CD4-positive, alpha-beta T cell treated with Interleukin-6 for 4 hours (primary cell): ENCODE measurements around the gene STUB1.

Experiments
- DNase-seq: peaks from one replicate; pipeline ENCODE4 v3.0.0-alpha.2; 2020; ENCODE audit warnings: mixed read lengths

STUB1 gene

DNA sequence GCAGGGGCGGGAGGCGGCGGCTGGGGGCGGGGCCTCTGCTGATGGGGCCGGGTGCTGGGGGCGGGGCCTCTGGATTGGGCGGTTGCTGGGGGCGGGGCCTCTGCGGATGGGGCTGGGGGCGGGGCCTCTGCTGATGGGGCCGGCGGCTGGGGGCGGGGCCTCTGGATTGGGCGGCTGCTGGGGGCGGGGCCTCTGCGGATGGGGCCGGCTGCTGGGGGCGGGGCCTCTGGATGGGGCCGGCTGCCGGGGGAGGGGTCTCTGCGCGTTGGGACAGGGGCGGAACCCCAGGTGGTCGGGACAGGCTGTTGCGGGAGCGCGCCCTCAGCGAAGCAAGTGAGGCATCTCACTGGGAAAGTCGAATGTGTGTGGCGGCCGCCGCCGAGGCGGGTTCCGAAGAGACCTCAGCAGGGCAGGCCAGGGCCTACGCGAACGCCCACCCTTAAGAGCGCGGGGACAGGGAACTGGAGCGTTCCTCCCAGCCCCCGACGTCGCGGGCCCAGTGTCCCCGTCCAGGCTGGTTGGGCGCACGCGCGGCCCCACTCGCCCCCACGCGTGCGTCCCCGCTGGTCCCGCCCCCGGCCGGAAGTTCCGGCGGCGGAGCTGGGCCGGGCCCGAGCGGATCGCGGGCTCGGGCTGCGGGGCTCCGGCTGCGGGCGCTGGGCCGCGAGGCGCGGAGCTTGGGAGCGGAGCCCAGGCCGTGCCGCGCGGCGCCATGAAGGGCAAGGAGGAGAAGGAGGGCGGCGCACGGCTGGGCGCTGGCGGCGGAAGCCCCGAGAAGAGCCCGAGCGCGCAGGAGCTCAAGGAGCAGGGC, at the start of gene STUB1:
TSS of gene STUB1 (plus strand) at position 597 of the 811 bp plus-strand sequence. CDS start at position 713, 116 bp downstream.
- peak; percentile 95 for DNase-seq

DNA sequence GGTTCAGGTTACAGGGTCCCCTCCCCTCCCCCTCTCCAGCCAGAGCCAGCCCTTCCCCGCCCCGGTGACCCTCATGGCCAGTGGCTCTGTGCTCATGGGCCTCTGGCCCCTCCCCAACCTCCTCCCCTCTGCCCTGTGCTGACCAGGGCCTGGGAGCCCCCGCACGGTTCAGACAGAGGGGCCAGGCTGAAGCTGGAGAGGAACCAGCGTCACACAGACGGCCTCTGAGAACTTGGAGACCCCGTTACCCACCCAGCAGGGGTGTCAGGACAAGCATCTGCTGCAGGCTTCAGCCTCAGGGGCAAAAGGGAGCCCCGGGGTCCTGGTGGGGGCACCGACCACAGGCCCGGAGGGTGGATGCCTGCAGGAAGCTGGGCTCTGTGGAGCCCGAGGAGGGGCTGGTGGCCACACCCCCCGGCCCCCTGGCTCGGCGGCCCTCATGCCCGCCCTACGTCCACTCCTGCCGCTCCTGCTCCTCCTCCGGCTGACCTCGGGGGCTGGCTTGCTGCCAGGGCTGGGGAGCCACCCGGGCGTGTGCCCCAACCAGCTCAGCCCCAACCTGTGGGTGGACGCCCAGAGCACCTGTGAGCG, 49.3 kb upstream of the STUB1 start, which contains the start of gene WFIKKN1:
TSS of gene WFIKKN1 (plus strand) at position 171 of the 591 bp plus-strand sequence. CDS start at position 440, 269 bp downstream.
- DNase-seq, result no peak

DNA sequence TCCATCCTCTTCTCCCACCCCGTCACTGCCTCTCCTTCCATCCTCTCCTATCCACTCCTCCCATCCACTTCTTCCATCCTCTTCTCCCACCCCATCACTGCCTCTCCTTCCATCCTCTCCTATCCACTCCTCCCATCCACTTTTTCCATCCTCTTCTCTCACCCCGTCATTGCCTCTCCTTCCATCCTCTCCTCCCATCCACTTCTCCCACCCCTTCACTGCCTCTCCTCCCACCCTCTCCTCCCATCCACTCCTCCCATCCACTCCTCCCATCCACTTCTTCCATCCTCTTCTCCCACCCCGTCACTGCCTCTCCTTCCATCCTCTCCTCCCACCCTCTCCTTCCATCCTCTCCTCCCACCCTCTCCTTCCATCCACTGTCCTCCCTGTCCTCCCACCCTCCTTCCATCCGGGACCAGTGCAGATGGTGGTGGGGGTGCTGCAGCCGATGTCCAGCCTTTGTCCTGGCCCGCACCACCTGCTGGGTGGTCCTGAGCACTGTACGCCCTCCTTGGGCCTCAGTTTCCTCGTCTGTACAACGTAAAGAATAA, 48.3 kb upstream of the STUB1 start:
- DNase-seq, result no peak

DNA sequence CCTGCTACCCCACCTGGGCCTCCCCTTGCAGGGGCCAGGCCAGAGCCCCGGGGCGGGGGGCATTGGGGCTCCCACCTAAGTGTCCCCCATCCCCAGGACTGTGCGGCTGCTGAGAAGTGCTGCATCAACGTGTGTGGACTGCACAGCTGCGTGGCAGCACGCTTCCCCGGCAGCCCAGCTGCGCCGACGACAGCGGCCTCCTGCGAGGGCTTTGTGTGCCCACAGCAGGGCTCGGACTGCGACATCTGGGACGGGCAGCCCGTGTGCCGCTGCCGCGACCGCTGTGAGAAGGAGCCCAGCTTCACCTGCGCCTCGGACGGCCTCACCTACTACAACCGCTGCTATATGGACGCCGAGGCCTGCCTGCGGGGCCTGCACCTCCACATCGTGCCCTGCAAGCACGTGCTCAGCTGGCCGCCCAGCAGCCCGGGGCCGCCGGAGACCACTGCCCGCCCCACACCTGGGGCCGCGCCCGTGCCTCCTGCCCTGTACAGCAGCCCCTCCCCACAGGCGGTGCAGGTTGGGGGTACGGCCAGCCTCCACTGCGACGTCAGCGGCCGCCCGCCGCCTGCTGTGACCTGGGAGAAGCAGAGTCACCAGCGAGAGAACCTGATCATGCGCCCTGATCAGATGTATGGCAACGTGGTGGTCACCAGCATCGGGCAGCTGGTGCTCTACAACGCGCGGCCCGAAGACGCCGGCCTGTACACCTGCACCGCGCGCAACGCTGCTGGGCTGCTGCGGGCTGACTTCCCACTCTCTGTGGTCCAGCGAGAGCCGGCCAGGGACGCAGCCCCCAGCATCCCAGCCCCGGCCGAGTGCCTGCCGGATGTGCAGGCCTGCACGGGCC, 47.5 kb upstream of the STUB1 start:
- DNase-seq, result no peak

DNA sequence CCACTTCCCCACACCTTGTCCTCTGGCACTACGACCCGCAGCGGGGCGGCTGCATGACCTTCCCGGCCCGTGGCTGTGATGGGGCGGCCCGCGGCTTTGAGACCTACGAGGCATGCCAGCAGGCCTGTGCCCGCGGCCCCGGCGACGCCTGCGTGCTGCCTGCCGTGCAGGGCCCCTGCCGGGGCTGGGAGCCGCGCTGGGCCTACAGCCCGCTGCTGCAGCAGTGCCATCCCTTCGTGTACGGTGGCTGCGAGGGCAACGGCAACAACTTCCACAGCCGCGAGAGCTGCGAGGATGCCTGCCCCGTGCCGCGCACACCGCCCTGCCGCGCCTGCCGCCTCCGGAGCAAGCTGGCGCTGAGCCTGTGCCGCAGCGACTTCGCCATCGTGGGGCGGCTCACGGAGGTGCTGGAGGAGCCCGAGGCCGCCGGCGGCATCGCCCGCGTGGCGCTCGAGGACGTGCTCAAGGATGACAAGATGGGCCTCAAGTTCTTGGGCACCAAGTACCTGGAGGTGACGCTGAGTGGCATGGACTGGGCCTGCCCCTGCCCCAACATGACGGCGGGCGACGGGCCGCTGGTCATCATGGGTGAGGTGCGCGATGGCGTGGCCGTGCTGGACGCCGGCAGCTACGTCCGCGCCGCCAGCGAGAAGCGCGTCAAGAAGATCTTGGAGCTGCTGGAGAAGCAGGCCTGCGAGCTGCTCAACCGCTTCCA, 46.7 kb upstream of the STUB1 start:
- no peak for DNase-seq

DNA sequence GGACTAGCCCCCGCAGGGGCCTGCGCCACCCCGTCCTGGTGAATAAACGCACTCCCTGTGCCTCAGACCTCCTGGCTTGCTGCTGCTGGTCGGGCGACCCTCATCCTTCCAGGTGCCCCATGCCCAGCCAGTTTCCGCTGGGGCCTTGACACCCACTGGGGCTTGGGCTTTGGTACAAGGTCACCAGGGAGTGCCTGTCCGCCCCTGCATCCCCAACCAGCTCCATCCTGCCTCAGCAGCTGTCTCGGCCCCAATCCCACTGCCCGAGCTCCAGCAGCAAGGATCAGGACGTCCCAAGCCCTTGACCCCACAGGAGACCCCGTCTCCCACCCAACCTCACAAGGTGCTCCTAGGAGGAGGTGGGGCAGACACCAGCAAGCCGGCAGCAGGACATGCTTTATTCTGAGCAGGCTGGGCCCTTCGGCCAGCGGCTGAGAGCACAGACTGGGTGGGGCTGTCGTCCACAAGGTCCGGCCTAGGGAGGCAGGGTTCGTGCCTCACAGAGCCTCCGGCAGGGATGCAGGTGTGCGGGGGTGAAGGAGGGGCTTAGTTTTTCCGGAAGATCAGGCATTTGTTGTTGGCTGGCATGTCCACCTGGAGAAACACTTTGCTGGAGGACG, 46.0 kb upstream of the STUB1 start:
- no peak for DNase-seq

DNA sequence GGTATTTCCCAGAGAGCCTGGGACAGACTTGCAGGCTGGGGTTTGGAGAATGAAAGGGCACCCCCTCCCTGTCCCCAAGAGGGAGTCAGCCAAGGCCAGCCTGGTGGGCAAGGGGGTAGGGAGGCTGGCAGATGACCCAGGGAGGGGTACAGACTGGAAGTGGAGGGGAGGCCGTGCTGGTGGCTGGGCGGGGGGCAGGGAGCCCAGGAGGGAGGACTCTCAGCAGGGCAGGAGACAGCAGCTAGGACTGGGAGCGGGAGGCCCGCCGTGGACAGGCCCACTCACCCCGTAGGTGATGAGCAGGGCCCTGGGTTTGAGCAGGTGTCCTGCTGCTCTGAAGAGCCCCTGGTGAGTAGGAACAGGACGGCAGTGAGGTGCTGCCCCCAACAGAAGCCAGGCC, 45.2 kb upstream of the STUB1 start:
- no peak for DNase-seq

DNA sequence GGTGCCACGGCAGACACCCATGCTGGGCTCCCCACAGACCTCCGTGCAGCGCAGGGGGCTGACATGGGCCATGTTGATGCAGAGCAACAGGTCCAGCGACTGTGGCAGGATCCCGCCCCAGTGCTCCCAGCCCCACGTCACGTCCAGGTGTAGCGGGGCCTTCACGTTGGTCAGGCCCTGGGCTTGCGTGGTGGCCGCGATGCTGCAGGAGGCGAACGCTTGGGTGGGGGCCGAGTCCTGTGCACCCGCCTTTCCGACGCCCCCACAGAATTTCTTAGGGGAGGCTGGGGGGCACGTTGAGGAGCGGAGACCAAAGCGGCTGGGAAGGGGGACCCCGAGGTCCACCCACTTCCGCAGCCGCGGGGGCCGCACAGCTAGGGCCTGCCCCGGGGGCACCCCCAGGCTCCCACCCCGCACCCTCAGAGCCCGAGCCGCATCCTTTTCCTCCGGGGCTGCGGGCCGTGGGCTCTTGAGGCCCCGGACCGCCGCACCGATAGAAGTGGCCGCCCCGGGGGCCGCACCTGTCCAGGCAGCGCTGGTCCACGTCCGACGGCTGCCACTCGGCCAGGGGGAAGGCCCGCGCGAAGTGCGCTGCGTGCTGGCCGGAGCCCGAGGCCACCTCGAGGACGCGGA, 44.5 kb upstream of the STUB1 start:
- no peak for DNase-seq

DNA sequence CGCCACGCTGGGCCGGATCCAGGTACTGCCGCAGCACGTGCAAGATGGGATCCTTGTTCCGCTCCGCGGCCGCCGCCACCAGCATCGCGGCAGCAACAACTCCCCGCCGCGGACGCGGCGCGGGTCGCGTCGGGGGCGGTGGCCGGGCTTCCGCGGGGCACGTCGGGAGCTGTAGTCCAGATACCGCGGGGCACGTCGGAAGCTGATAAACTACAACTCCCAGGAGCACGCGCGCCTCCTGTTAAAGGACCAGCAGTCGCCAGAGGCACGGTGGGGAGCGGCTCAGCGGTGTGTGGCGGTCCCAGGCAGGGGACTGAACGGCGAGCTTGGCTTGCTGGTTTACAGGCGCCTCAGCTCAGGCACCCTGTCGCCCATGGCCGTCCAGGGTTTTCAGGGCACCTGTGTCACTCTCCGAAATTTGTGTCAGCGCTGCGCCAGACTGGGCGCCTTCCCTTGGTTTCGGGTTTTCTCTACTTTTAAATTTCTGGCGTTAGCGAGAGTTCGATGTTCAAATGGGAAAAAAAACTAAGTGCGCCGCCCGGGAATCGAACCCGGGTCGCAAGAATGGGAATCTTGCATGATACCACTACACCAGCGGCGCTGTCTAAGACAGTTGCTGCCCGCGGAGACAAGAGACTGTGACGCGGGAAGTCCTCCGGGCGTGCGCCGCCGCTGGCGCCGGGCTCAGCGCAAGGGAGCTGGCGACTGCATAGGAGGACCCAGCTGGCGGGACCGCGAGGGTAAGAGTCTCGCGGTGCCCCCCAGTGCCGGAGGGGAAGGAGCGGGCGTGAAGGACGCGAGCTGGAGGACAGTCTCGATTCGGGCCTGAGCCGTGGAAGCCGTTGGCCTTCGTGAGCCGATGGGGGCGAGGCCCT, 43.8 kb upstream of the STUB1 start, which contains the start of gene METTL26:
TSS of gene METTL26 (minus strand) at position 100 of the 875 bp plus-strand sequence. CDS start at position 85, 15 bp downstream.
- peak; percentile 96 for DNase-seq

DNA sequence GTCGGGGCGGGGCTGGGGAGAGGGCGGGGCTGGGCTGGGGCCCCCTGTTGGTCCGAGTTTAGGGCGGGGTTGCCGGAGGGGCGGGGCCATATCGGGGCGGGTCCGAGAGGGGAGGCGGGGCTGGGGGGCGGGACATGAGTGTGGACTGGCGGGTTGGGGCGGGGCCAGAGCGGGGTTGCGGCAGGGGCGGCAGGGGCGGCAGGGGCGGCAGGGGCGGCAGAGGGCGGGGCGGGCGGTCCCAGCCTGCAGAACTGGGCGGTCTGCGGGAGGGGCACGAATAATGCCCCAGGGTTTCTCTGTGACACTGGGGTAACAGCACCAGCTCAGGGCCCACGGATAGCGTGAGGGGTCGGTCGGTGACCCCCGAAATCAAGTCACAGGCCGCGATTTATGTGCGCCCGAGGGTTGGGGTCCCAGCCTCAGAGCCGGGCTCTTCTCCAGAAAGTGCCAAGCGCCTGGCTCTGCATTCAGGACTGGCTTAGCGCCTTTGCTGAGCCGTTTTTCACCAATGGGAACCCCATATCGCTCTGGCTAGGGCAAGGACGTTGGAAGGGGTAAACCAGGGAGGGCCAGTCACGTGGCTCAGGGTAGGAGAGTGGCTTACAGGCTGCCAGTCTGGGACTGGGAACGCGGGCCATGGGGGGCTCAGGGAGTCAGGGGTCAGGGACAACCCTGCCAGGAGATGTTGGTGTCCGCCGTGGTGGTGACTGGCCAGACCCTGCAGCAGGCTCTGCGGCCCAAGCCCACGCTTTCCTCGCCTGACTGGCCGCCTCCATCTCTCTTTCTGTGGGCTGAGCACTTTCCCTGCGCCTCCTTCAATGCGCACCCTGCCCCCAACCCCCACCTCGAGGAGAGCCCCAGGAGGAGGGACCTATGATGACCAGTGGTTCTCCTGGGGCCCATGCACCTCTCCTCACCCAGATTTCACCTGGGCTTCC, 42.9 kb upstream of the STUB1 start:
- DNase-seq, result peak; percentile 94

DNA sequence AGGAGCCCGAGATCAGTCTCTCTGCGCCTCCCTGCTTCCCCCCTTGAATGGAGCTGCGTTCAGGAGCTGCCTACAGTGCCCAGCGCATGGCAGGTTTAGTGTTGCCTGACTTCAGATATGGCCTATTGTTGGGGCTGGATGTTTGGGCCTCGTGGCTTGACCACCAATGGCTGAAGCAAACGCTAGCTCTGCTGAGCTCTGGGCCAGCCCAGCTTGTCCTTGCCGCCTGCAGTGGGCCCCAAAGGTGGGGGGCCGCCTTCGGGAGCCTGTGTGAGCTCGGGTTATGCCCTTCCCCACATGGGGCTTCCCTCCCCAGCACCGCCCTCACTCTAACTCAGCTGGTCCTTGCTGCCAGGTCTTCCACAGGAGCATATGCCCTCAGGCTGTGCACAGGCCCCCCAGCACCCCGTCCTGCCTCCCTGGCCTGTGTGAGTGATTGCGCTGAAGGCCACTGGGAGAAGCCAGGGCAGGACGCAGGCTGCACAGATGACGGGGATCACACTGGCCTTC, 42.1 kb upstream of the STUB1 start:
- DNase-seq, result no peak

DNA sequence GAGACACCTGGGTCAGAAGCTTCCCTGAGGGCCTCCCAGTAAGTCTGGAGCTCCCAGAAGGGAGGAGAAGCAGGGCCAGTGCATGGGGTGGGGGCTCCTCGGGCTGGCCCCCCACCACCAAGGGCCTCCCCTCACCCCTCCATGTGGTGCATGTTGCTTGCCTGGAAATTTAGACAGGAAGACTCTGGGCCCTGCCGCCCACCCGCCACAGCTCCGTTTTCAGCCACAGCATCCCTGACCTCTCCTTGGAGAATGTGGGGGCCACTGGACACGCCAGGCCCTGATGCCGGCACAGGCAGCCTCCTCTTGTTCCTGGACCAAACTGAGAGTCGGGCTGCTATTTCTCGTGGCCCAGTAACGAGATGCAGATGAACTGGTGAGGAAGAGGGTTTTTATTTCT, 41.4 kb upstream of the STUB1 start:
- DNase-seq, result no peak

DNA sequence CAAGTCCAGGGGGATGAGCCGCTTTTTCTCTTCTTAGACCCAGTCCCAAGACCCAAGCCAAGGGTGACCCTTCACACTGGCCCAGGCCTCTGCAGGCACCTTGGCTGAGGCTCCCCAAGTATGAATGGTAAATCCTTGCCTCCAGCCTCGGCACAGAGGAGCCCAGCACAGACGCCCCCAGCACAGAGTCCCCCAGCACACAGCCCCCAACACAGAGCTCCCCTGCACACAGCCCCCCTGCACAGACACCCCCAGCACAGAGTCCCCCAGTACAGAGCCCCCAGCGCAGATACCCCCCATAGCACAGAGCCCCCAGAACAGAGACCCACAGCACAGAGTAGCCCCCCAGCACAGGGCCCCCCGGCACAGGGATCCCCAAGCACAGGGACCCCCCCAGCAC, 39.6 kb upstream of the STUB1 start:
- DNase-seq, result no peak

DNA sequence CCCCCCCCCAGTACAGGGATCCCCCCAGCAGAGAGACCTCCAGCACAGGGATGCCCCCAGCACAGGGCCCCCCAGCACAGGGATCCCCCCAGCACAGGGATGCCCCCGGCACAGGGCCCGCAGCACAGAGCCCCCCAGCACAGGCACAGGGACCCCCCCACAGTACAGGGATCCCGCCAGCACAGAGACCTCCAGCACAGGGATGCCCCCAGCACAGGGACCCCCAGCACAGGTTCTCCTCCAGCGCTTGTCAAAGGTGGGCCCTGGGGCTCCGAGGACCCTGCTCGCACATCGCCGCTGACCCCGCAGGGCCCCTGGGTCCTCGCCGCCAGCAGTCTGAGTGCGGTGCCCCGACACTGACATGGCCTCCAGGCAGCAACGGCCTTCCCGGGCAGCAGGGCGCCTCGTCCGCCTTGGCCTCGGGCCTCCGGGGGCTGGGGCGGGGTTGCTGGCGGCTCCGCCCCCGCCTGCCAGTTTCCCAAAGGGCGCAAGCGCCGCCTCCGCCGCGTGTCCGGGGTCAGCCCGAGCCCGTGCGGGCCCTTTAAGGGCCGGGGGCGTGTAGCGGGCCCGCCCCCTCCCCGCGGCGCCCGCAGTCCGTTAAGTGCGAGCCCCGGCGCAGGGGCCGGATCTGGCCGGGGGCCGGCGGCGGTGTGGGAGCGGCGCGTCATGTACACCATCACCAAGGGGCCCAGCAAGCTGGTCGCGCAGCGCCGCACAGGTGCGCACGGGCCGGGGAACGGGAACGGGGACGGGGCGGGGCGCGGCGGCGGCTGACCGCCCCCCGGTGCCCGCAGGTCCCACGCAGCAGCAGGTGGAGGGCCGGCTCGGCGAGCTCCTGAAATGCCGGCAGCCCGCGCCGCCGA, 38.7 kb upstream of the STUB1 start, which contains the start of gene MCRIP2:
TSS of gene MCRIP2 (plus strand) at position 503 of the 863 bp plus-strand sequence. CDS start at position 667, 164 bp downstream.
- peak; percentile 78 for DNase-seq

DNA sequence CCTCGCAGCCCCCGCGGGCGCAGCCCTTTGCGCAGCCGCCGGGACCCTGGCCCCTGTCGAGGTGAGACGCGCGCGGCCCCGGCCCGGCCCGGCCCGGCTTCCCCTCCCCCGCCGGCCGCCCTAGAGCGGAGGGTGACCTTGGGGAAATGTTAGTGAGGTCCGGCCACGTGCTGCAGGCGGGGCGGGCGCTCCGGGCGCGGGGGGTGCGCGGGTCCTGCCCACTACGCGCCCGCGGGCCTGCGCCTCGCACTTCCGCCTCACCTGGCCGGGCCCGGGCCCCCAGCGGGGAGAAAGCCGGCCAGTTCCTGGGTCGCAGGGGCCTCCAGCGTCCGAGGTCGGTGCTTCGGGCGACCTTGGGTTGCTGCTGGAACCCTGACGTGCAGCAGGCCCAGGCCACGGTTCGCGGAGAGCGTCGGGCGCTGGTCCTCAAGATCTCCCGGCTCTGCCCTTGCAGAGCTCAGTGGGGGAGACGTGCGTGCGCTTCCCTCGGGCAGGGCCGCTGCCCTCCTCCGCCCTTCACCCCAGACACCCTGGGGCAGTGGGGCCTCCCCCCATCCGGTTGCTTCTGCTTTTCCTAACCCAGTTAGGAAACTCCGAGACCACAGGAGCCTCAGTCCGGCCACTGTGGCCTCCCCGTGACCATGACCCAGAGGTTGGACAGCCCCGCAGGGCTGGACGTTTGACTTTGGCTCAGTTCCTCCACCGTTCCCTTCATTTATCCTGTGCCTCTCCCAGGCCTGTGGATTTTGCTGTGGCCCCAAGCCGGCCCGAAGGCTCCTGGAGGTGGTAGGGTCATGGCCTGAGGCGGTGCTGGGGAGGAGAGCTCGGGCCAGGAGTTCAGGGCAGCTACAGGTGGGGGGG, 37.8 kb upstream of the STUB1 start:
- peak; percentile 43 for DNase-seq

DNA sequence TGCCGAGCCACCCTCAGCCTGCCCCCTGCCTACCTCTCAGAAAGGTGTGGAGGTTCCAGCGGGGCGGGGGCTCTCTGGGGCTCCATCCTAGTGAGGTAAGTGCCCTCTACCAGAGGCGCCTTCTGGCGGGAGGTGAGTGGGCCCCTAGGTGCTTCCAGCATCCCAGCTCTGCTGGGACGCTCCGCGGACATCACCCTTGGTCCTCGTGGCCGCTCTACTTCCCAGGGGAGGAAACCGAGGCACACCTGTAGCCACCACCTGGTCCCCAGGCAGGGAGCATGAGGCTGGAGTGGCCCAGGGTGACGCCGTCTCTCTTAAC, 37.2 kb upstream of the STUB1 start:
- DNase-seq, result no peak

DNA sequence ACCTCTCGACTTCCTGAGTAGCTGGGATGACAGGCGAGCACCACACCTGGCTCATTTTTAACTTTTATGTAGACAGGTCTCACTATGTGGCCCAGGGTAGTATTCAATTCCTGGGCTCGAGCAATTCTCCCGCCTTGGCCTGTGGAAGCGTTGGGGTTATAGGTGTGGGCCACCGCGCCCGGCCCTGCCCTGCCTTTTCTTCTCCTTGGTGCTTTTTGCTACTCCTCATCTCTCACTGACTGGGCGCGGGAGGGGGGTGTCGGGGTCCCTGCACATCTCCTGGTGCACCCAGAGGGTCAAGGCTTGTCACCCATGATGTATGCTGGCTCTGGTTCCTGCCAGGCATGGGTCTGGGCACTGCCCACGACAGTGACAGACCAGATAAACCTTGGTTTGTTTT, 35.7 kb upstream of the STUB1 start:
- no peak for DNase-seq
